OCI-LY3 (cell line): ENCODE results near the gene HOPX.

ENCODE experiments used
- H2AFZ ChIP-seq: fragments of 200-600, 300-600 bp; shearing (Covaris generic); 2 replicates; pipeline ENCODE4 v1.6.0; 2014; ENCODE audit warnings: antibody characterized with exemption, low read depth, low read length
- H3K27ac ChIP-seq: fragments of 200-600, 300-600 bp; sonication (generic); 2 replicates; pipeline ENCODE4 v1.5.1; 2014; ENCODE audit warnings: mild to moderate bottlenecking, low read length, moderate library complexity, mixed read lengths
- H3K27me3 ChIP-seq: fragments of 200-600, 300-600 bp; sonication (generic); 2 replicates; pipeline ENCODE4 v1.6.1; 2014; ENCODE audit warnings: low read depth, low read length, mixed read lengths
- H3K36me3 ChIP-seq: fragments of 200-600, 300-600 bp; sonication (generic); replicated peaks from 2 replicates; pipeline ENCODE3; 2014; ENCODE audit warnings: low read depth, low read length, mixed read lengths
- H3K4me1 ChIP-seq: fragments of 300-600, 200-600 bp; sonication (generic); 2 replicates; pipeline ENCODE4 v1.6.1; 2014; ENCODE audit warnings: low read length, mixed read lengths
- H3K4me2 ChIP-seq: fragments of 200-600, 300-600 bp; sonication (generic); 2 replicates; pipeline ENCODE4 v1.6.1; 2014; ENCODE audit warnings: low read length, mixed read lengths
- H3K4me3 ChIP-seq: fragments of 300-600, 200-600 bp; sonication (generic); 2 replicates; pipeline ENCODE4 v1.5.1; 2014; ENCODE audit warnings: antibody characterized with exemption, mild to moderate bottlenecking, low read length, moderate library complexity
- H3K79me2 ChIP-seq: fragments of 300-600, 200-600 bp; shearing (Covaris generic); 2 replicates; pipeline ENCODE4 v1.6.1; 2014; ENCODE audit warnings: mild to moderate bottlenecking, low read length, mixed read lengths
- H3K9ac ChIP-seq: fragments of 300-600, 200-600 bp; shearing (Covaris generic); 2 replicates; pipeline ENCODE4 v1.6.0; 2014; ENCODE audit warnings: mild to moderate bottlenecking, low read length, moderate library complexity
- H3K9me3 ChIP-seq: fragments of 200-600, 300-600 bp; shearing (Covaris generic); 2 replicates; pipeline ENCODE4 v1.6.1; 2014; ENCODE audit warnings: low read length, mixed read lengths; ENCODE audit not compliant: insufficient read depth
- H4K20me1 ChIP-seq: fragments of 200-600, 300-600 bp; sonication (generic); 2 replicates; pipeline ENCODE4 v1.6.1; 2016; ENCODE audit warnings: low read length, mixed read lengths; ENCODE audit not compliant: insufficient read depth
- CTCF ChIP-seq: fragments of 200-600, 300-600 bp; sonication (generic); IDR thresholded peaks from 2 replicates; pipeline ENCODE4 v1.5.1; 2014; ENCODE audit warnings: antibody characterized with exemption, low read length, low read depth
- EZH2phosphoT487 ChIP-seq: fragments of 200-600 bp; shearing (Covaris generic); IDR thresholded peaks from 2 replicates; pipeline ENCODE4 v1.6.1; 2018; ENCODE audit warnings: antibody characterized with exemption, mixed run types, low read depth

HOPX gene

GRCh38 chr4:56692576-56692975 is 11.5 kb upstream of the HOPX start:
- Histone ChIP-seq H3K4me2 (no peak overlapping the region), H3K9ac (no peak overlapping the region), H3K27me3 (0 out of 2 replicates have a peak, but pooled peaks cover 4% of the 10 kb centered on the region), H3K4me3 (no peak overlapping the region), H4K20me1 (no peaks in the 10 kb centered on the region), H3K9me3 (no peaks in the 10 kb centered on the region), H3K4me1 (no peaks in the 10 kb centered on the region), H3K79me2 (no peaks in the 10 kb centered on the region), H3K27ac (no peak overlapping the region), H3K36me3 (no peaks in the 10 kb centered on the region), H2AFZ (no peak overlapping the region)
- TF ChIP-seq EZH2phosphoT487, result no peak
- no peak for TF ChIP-seq CTCF

- Histone ChIP-seq H3K27ac (no peak overlapping the region), H3K9ac (no peak overlapping the region), H3K4me1 (no peaks in the 10 kb centered on the region), H3K4me2 (no peak overlapping the region), H2AFZ (no peak overlapping the region), H4K20me1 (no peaks in the 10 kb centered on the region), H3K9me3 (no peaks in the 10 kb centered on the region), H3K36me3 (no peaks in the 10 kb centered on the region), H3K4me3 (no peak overlapping the region), H3K27me3 (0 out of 2 replicates have a peak, but pooled peaks cover 3% of the 10 kb centered on the region), H3K79me2 (no peaks in the 10 kb centered on the region)
- TF ChIP-seq CTCF (no peak), EZH2phosphoT487 (no peak)
Measured at GRCh38 chr4:56691425-56691824, 10.3 kb upstream of the HOPX start.

- Histone ChIP-seq H3K79me2 (no peaks in the 10 kb centered on the region), H3K9ac (no peak overlapping the region), H3K4me1 (no peaks in the 10 kb centered on the region), H3K27ac (no peak overlapping the region), H3K9me3 (no peaks in the 10 kb centered on the region), H2AFZ (no peak overlapping the region), H4K20me1 (no peaks in the 10 kb centered on the region), H3K4me3 (no peak overlapping the region), H3K36me3 (no peaks in the 10 kb centered on the region), H3K27me3 (0 out of 2 replicates have a peak, but pooled peaks cover 3% of the 10 kb centered on the region), H3K4me2 (no peak overlapping the region)
- TF ChIP-seq CTCF (no peak), EZH2phosphoT487 (no peak)
Measured at GRCh38 chr4:56690393-56690792, 9.3 kb upstream of the HOPX start.

GRCh38 chr4:56689201-56689969 is 8.3 kb upstream of the HOPX start:
- Histone ChIP-seq H3K36me3 (no peaks in the 10 kb centered on the region), H3K4me1 (no peaks in the 10 kb centered on the region), H2AFZ (no peak overlapping the region), H3K9ac (no peak overlapping the region), H3K27me3 (peaks cover 10% of the 10 kb centered on the region), H3K79me2 (no peaks in the 10 kb centered on the region), H3K4me3 (no peak overlapping the region), H3K27ac (no peak overlapping the region), H3K9me3 (no peaks in the 10 kb centered on the region), H3K4me2 (no peak overlapping the region), H4K20me1 (no peaks in the 10 kb centered on the region)
- TF ChIP-seq EZH2phosphoT487 (no peak), CTCF (no peak)
